GM19324 (cell line): ENCODE measurements around the gene STAT2.

Experiments
- ATAC-seq: cut with Tn5 transposase; IDR thresholded peaks from one replicate; pipeline ENCODE4 v1.9.1; 2021; ENCODE audit warnings: mild to moderate bottlenecking, moderate library complexity; ENCODE audit not compliant: unreplicated experiment, low FRiP score

The STAT2 gene

DNA sequence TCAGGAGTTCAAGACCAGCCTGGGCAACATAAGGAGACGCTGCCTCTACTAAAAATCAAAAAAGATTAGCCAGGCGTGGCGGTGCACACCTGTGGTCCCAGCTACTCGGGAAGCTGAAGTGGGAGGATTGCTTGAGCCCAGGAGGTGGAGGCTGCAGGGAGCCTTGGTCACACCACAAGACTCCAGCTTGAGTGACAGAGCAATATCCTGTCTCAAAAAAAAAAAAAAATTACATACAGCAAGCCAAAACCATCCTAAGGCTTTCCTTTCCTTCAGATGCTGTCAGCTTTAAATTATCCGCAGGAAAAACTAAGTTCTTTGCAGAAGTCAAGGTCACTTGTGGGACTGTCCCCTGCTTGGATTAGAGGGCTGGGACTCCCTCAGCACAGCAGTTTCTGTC, 61.1 kb downstream of the STAT2 start:
- ATAC-seq, result no peak

DNA sequence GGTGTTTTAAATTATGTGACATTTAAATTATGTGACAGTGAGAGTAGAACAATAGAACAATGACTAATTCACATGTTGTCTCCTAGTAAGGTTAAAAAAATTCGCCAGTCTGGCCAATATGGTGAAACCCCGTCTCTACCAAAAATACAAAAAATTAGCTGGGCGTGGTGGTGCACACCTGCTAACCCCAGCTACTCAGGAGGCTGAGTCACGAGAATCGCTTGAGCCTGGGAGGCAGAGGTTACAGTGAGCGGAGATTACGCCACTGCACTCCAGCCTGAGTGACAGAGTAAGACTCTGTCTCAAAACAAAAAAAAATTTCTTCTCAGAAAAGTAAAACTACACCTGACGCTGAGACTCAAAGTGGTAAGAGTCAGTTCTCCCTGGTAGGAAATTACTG, 62.5 kb downstream of the STAT2 start:
- no peak for ATAC-seq

DNA sequence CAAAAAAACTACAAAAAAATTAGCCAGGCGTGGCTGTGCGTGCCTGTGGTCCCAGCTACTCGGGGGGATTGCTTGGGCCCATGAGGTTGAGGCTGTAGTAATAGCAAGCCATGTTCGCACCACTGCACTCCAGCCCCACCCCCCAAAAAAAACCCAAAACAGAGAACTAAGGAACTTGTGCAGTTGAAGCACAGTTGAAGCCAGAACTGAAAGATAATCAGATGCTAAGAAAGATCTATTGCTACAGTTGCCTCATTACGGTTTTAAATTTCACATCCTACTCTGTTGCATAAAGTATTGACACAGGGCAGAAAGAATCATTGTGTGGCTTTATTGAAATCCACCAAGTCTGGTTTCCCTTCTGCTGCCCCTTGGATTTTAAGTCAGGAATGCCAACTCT, 63.6 kb downstream of the STAT2 start:
- no peak for ATAC-seq

DNA sequence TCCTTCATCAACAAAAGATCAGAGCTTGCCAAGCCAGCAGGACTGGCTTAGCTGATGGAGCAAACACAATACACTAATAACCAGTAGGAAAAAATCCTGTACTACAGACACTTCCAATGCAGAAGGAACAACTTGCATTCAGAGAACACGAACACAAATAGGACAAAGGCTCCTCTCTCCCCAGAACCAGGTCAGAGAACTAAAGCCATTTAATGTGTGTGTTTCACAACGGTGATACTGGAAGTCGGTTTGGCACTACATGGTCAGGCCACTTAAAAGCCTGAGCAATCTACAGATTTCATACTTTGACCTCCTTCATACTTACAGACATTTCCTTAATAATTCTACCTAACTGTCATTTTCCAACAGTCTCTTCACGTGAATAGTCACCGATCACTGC, 66.1 kb downstream of the STAT2 start:
- ATAC-seq, result no peak
